ENCODE results near the gene EMID1. TPM values are rescaled to one million over a fixed set of nuclear protein-coding genes. Genes with fewer than 3 reads are reported as not detected.
"Not testable (repeated sequence)": the region's sequence is repeated elsewhere in the genome, so short reads cannot be mapped to it uniquely, and the experiment has no call there.

EMID1 gene
- total RNA-seq, 1 experiment from 2014 or later, result 10.0 TPM

DNA sequence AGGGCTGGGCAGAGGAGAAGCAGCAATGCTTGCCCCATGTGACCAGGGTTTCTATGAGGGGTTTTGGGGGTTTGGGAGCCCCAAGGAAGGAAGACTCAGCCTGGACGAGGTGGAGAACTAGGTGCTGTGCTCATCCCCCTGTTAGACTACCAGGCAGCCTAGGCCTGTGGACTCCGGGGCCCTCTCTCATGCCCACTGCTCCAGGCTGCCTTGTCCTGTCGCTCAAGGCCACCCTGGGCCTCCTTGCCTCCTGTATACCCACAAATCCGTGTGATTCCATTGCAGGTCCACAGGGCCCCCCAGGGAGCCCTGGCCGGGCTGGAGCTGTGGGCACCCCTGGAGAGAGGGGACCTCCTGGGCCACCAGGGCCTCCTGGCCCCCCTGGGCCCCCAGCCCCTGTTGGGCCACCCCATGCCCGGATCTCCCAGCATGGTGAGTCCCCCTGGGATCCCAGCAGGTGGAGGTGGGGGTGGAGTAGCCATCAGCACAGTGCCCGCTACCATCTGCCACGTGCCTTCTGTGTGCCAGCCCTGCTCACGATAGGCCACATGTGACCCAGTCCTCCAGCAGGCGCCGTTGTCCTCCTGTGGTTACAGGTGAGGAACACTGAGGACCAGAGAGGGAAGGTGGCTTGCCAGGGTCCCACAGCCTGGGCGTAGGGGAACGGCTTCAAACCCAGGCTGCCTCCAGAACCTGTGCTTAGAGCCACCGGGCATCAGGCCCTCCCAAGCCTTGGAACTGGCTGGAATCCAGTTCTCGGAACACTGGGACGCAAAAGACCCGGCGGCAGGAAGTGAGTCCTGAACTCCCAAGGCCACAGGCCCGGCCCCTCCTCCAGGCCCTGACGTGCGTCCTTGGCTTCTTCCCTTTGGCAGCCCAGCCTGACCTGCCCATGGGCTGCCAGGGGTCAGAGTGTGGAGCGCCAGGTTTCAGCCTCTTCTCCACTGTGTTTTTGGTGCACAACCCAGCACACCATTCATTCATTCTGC, 26.6 kb downstream of the EMID1 start:
- intact Hi-C loops (cut with micrococcal nuclease; ENCODE audit: unreplicated experiment), result no loop called here
- Mint-ChIP-seq H3K27ac (ENCODE audit: unreplicated experiment) (no peak overlapping the region), H3K9me3 (ENCODE audit: unreplicated experiment) (no peaks in the 10 kb centered on the region), H3K4me3 (ENCODE audit: unreplicated experiment) (no peak overlapping the region), H3K27me3 (ENCODE audit: insufficient read depth, unreplicated experiment) (no peaks in the 10 kb centered on the region), H3K4me1 (ENCODE audit: low read depth, unreplicated experiment) (no peaks in the 10 kb centered on the region), H3K36me3 (ENCODE audit: insufficient read depth, unreplicated experiment) (no peaks in the 10 kb centered on the region)
- ChIA-PET CTCF (no interaction called here), POLR2A (no interaction called here)
- DNase-seq, result no peak
- Histone ChIP-seq H3K9me3 (no peaks in the 10 kb centered on the region), H3K27me3 (replicated peaks; ENCODE audit: control insufficient read depth, insufficient read depth, low read length) (no peaks in the 10 kb centered on the region), H3K4me1 (no peaks in the 10 kb centered on the region), H3K4me3 (ENCODE audit: low read depth, low read length) (no peak overlapping the region), H3K36me3 (ENCODE audit: control insufficient read depth, insufficient read depth, low read length) (no peaks in the 10 kb centered on the region)
- TF ChIP-seq, protein P1, sequence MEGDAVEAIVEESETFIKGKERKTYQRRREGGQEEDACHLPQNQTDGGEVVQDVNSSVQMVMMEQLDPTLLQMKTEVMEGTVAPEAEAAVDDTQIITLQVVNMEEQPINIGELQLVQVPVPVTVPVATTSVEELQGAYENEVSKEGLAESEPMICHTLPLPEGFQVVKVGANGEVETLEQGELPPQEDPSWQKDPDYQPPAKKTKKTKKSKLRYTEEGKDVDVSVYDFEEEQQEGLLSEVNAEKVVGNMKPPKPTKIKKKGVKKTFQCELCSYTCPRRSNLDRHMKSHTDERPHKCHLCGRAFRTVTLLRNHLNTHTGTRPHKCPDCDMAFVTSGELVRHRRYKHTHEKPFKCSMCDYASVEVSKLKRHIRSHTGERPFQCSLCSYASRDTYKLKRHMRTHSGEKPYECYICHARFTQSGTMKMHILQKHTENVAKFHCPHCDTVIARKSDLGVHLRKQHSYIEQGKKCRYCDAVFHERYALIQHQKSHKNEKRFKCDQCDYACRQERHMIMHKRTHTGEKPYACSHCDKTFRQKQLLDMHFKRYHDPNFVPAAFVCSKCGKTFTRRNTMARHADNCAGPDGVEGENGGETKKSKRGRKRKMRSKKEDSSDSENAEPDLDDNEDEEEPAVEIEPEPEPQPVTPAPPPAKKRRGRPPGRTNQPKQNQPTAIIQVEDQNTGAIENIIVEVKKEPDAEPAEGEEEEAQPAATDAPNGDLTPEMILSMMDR (IDR thresholded peaks at IDR 0.05; ENCODE audit: insufficient read depth in 1 of 2, low read depth in 1 of 2, low read length in 1 of 2, severe bottlenecking in 1 of 2, unreplicated experiment in 1 of 2), result no peak
- no TSS peak for BruUV-seq (replicated peaks)

DNA sequence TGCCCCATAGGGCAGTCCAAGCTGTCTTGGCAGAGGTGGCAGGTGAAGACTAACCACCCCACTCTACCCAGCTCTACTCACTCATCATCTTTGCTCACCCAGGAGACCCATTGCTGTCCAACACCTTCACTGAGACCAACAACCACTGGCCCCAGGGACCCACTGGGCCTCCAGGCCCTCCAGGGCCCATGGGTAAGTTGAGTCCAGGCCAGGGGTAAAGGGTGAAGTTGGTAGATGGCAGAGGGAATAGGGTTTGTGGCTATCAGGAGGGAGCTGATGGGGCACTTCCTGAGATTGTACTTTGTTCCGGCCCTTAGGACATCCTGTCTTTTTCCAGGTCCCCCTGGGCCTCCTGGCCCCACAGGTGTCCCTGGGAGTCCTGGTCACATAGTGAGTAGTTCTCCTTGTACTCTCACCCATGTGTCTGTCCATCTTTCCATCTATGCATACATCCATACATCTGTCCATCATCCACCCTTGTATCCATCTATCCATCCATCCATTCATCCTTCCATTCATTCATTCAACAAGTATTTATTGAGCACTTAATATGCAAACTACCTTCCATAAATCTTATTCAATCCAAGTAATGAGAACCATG, 27.7 kb downstream of the EMID1 start:
- ChIA-PET CTCF (no interaction called here), POLR2A (no interaction called here)
- Histone ChIP-seq H3K4me3 (ENCODE audit: low read depth, low read length) (no peak overlapping the region), H3K9me3 (no peaks in the 10 kb centered on the region), H3K36me3 (ENCODE audit: control insufficient read depth, insufficient read depth, low read length) (no peaks in the 10 kb centered on the region), H3K27me3 (replicated peaks; ENCODE audit: control insufficient read depth, insufficient read depth, low read length) (no peaks in the 10 kb centered on the region), H3K4me1 (no peaks in the 10 kb centered on the region)
- H3K4me3 Mint-ChIP-seq (ENCODE audit: unreplicated experiment), result no peak overlapping the region
- H3K4me1 Mint-ChIP-seq (ENCODE audit: low read depth, unreplicated experiment), result no peaks in the 10 kb centered on the region
- intact Hi-C loops (cut with micrococcal nuclease; ENCODE audit: unreplicated experiment), result no loop called here
- DNase-seq, result no peak
- H3K36me3 Mint-ChIP-seq (ENCODE audit: insufficient read depth, unreplicated experiment), result no peaks in the 10 kb centered on the region
- peaks cover under 1% of the 10 kb centered on the region for H3K9me3 Mint-ChIP-seq (ENCODE audit: unreplicated experiment)
- no TSS peak for BruUV-seq (replicated peaks)
- TF ChIP-seq, protein P1 (IDR thresholded peaks at IDR 0.05; ENCODE audit: insufficient read depth in 1 of 2, low read depth in 1 of 2, low read length in 1 of 2, severe bottlenecking in 1 of 2, unreplicated experiment in 1 of 2), result no peak
- no peaks in the 10 kb centered on the region for H3K27me3 Mint-ChIP-seq (ENCODE audit: insufficient read depth, unreplicated experiment)
- H3K27ac Mint-ChIP-seq (ENCODE audit: unreplicated experiment), result no peak overlapping the region

DNA sequence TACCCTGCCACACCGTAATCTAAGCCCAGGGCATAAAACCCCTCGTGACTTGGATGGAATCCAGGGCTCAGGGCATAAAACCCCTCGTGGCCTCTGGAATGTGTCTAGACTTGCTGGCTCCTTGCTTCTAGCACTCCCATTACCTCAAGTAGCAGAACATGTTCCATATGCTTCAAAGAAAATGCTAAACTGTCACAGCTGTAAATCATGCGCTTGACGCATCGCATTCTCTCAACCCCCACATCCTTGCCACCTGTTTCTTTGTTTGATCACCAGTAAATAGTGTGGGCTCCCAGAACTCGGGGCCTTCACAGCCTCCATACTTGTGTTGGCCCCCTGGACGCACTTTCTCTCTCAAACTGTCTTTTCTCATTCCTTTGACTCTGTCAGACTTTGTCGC, 34.8 kb downstream of the EMID1 start:
- H3K27ac Mint-ChIP-seq (ENCODE audit: unreplicated experiment); H3K36me3 ChIP-seq (ENCODE audit: control insufficient read depth, insufficient read depth, low read length); H3K27me3 Mint-ChIP-seq (ENCODE audit: insufficient read depth, unreplicated experiment); H3K4me1 Mint-ChIP-seq (ENCODE audit: low read depth, unreplicated experiment); BruUV-seq (replicated peaks); POLR2A ChIA-PET; H3K27me3 ChIP-seq (replicated peaks; ENCODE audit: control insufficient read depth, insufficient read depth, low read length); DNase-seq; H3K9me3 ChIP-seq; H3K4me1 ChIP-seq; H3K4me3 ChIP-seq (ENCODE audit: low read depth, low read length); H3K4me3 Mint-ChIP-seq (ENCODE audit: unreplicated experiment); H3K36me3 Mint-ChIP-seq (ENCODE audit: insufficient read depth, unreplicated experiment): not testable (repeated sequence)
- CTCF ChIA-PET, result interaction anchor here (0.6 to 1.0 kb wide), 2 partner anchors 165 to 1796 kb away, joined by 3 read pairs; no protein-coding TSS in a partner anchor
- intact Hi-C loops (cut with micrococcal nuclease; ENCODE audit: unreplicated experiment), result loop anchor here (10.0 kb wide), 2 partner anchors 386 to 636 kb away; no protein-coding TSS in a partner anchor
- peaks cover 39% of the 10 kb centered on the region for H3K9me3 Mint-ChIP-seq (ENCODE audit: unreplicated experiment)
